ENCODE measurements around the gene PLRG1. TPM values are rescaled to one million over a fixed set of nuclear protein-coding genes. Genes with fewer than 3 reads are reported as not detected.

PLRG1 gene
- total and polyA plus RNA-seq, 5 donors from 2014 or later, result 39.6 to 85.2 (median 78.4) TPM

DNA sequence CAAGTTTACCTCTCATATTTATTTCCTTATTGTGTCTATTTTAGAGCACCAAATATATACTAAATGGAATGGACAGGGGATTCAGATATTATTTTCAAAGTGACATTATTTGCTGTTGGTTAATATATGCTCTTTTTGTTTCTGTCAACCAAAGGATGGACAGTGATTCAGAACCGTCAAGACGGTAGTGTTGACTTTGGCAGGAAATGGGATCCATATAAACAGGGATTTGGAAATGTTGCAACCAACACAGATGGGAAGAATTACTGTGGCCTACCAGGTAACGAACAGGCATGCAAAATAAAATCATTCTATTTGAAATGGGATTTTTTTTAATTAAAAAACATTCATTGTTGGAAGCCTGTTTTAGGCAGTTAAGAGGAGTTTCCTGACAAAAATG is 18.8 kb upstream of the PLRG1 start:
- Histone ChIP-seq H3K4me1 (ENCODE audit: control insufficient read depth, insufficient read depth, low read length, poor library complexity, severe bottlenecking) (no peaks in the 10 kb centered on the region), H3K27ac (ENCODE audit: insufficient read depth, low read length, poor library complexity, severe bottlenecking) (no peak overlapping the region), H3K4me3 (ENCODE audit: low read depth, low read length) (no peak overlapping the region), H3K9me3 (ENCODE audit: control insufficient read depth in 2 of 2, low read length in 2 of 2) (no peaks in the 10 kb centered on the region), H3K36me3 (ENCODE audit: control insufficient read depth, insufficient read depth, low read length) (no peaks in the 10 kb centered on the region), H3K27me3 (ENCODE audit: control insufficient read depth, insufficient read depth, low read length) (peaks cover 6% of the 10 kb centered on the region)
- H3K27me3 Mint-ChIP-seq, result peaks cover 15% of the 10 kb centered on the region
- no peak for ATAC-seq (ENCODE audit: low read depth in 2 of 2)
- no peak for DNase-seq
- H3K36me3 Mint-ChIP-seq, result no peaks in the 10 kb centered on the region
- H3K4me3 Mint-ChIP-seq, result no peak overlapping the region
- no peaks in the 10 kb centered on the region for H3K4me1 Mint-ChIP-seq
- H3K9me3 Mint-ChIP-seq, result peaks cover 0 to 2% (median 0%) of the 10 kb centered on the region in 7 donors
- no peak overlapping the region for H3K27ac Mint-ChIP-seq

DNA sequence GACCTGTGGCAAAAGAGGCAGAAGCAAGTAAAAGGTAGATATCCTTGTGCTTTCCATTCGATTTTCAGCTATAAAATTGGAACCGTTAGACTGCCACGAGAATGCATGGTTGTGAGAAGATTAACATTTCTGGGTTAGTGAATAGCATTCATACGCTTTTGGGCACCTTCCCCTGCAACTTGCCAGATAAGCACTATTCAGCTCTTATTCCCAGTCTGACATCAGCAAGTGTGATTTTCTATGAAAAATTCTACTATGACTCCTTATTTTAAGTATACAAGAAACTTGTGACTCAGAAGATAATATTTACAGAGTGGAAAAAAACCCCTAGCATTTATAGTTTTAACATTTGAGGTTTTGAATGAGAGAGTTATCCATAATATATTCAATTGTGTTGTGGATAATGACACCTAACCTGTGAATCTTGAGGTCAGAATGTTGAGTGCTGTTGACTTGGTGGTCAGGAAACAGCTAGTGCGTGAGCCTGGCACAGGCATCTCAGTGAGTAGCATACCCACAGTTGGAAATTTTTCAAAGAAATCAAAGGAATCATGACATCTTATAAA is 16.5 kb upstream of the PLRG1 start:
- Histone ChIP-seq H3K9me3 (ENCODE audit: control insufficient read depth in 2 of 2, low read length in 2 of 2) (no peaks in the 10 kb centered on the region), H3K27me3 (ENCODE audit: control insufficient read depth, insufficient read depth, low read length) (peaks cover 11% of the 10 kb centered on the region), H3K4me3 (ENCODE audit: low read depth, low read length) (no peak overlapping the region), H3K4me1 (ENCODE audit: control insufficient read depth, insufficient read depth, low read length, poor library complexity, severe bottlenecking) (no peaks in the 10 kb centered on the region), H3K27ac (ENCODE audit: insufficient read depth, low read length, poor library complexity, severe bottlenecking) (no peak overlapping the region), H3K36me3 (ENCODE audit: control insufficient read depth, insufficient read depth, low read length) (no peaks in the 10 kb centered on the region)
- DNase-seq, result no peak
- H3K27ac Mint-ChIP-seq, result no peak overlapping the region
- H3K9me3 Mint-ChIP-seq, result peaks cover 0 to under 1% (median 0%) of the 10 kb centered on the region in 7 donors
- no peaks in the 10 kb centered on the region for H3K36me3 Mint-ChIP-seq
- peaks cover 18% of the 10 kb centered on the region for H3K27me3 Mint-ChIP-seq
- ATAC-seq (ENCODE audit: low read depth in 2 of 2), result no peak
- no peaks in the 10 kb centered on the region for H3K4me1 Mint-ChIP-seq
- H3K4me3 Mint-ChIP-seq, result no peak overlapping the region

GRCh38 chr4:154565704-154566103 is 15.5 kb upstream of the PLRG1 start:
- no peak overlapping the region for H3K27ac ChIP-seq (ENCODE audit: insufficient read depth, low read length, poor library complexity, severe bottlenecking)
- H3K36me3 Mint-ChIP-seq, result no peaks in the 10 kb centered on the region
- H3K4me1 Mint-ChIP-seq, result no peaks in the 10 kb centered on the region
- H3K9me3 Mint-ChIP-seq, result no peaks in the 10 kb centered on the region
- ATAC-seq (ENCODE audit: low read depth in 2 of 2), result no peak
- peaks cover 18% of the 10 kb centered on the region for H3K27me3 Mint-ChIP-seq
- no peak overlapping the region for H3K4me3 Mint-ChIP-seq
- no peaks in the 10 kb centered on the region for H3K36me3 ChIP-seq (ENCODE audit: control insufficient read depth, insufficient read depth, low read length)
- H3K4me1 ChIP-seq (ENCODE audit: control insufficient read depth, insufficient read depth, low read length, poor library complexity, severe bottlenecking), result no peaks in the 10 kb centered on the region
- H3K27me3 ChIP-seq (ENCODE audit: control insufficient read depth, insufficient read depth, low read length), result peaks cover 15% of the 10 kb centered on the region
- no peak overlapping the region for H3K4me3 ChIP-seq (ENCODE audit: low read depth, low read length)
- no peak overlapping the region for H3K27ac Mint-ChIP-seq
- DNase-seq, result no peak
- no peaks in the 10 kb centered on the region for H3K9me3 ChIP-seq (ENCODE audit: control insufficient read depth in 2 of 2, low read length in 2 of 2)

DNA sequence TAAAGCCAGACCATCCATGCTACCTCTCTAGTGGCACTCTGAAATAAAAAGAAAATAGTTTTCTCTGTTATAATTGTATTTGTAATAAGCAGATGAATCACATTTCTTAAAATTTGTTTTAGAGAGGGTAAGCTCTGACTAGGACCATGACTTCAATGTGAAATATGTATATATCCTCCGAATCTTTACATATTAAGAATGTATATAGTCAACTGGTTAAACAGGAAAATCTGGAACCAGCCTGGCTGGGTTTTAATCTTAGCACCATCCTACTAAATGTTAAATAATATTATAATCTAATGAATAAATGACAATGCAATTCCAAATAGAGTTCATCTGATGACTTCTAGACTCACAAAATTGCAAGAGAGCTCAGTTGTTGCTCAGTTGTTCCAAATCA is 14.1 kb upstream of the PLRG1 start:
- Histone ChIP-seq H3K4me1 (ENCODE audit: control insufficient read depth, insufficient read depth, low read length, poor library complexity, severe bottlenecking) (no peaks in the 10 kb centered on the region), H3K27ac (ENCODE audit: insufficient read depth, low read length, poor library complexity, severe bottlenecking) (no peak overlapping the region), H3K36me3 (ENCODE audit: control insufficient read depth, insufficient read depth, low read length) (no peaks in the 10 kb centered on the region), H3K4me3 (ENCODE audit: low read depth, low read length) (no peak overlapping the region), H3K27me3 (ENCODE audit: control insufficient read depth, insufficient read depth, low read length) (peaks cover 15% of the 10 kb centered on the region), H3K9me3 (ENCODE audit: control insufficient read depth in 2 of 2, low read length in 2 of 2) (no peaks in the 10 kb centered on the region)
- peaks cover 27% of the 10 kb centered on the region for H3K27me3 Mint-ChIP-seq
- H3K4me3 Mint-ChIP-seq, result no peak overlapping the region
- H3K4me1 Mint-ChIP-seq, result peaks cover 0 to 6% (median 0%) of the 10 kb centered on the region in 4 donors
- no peaks in the 10 kb centered on the region for H3K9me3 Mint-ChIP-seq
- H3K27ac Mint-ChIP-seq, result no peak overlapping the region
- H3K36me3 Mint-ChIP-seq, result no peaks in the 10 kb centered on the region
- DNase-seq (no peak), ATAC-seq (ENCODE audit: low read depth in 2 of 2) (no peak)

DNA sequence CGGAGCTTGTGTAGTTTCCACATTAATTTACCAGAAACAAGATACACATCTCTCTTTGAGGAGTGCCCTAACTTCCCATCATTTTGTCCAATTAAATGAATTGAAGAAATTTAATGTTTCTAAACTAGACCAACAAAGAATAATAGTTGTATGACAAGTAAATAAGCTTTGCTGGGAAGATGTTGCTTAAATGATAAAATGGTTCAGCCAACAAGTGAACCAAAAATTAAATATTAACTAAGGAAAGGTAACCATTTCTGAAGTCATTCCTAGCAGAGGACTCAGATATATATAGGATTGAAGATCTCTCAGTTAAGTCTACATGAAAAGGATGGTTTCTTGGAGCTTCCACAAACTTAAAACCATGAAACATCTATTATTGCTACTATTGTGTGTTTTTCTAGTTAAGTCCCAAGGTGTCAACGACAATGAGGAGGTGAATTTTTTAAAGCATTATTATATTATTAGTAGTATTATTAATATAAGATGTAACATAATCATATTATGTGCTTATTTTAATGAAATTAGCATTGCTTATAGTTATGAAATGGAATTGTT is 12.6 kb upstream of the PLRG1 start, which contains the start of gene FGB:
Gene FGB (plus strand): TSS at position 315 of the 558 bp plus-strand sequence. CDS start 8 bp downstream, at position 323.
- H3K27me3 Mint-ChIP-seq, result peaks cover 36% of the 10 kb centered on the region
- no peaks in the 10 kb centered on the region for H3K4me1 ChIP-seq (ENCODE audit: control insufficient read depth, insufficient read depth, low read length, poor library complexity, severe bottlenecking)
- peaks cover 0 to 6% (median 0%) of the 10 kb centered on the region in 4 donors for H3K4me1 Mint-ChIP-seq
- H3K27ac ChIP-seq (ENCODE audit: insufficient read depth, low read length, poor library complexity, severe bottlenecking), result no peak within 1 kb of the TSS
- no peaks in the 10 kb centered on the region for H3K36me3 ChIP-seq (ENCODE audit: control insufficient read depth, insufficient read depth, low read length)
- no peak for DNase-seq
- no peak within 1 kb of the TSS for H3K4me3 ChIP-seq (ENCODE audit: low read depth, low read length)
- H3K36me3 Mint-ChIP-seq, result no peaks in the 10 kb centered on the region
- H3K27me3 ChIP-seq (ENCODE audit: control insufficient read depth, insufficient read depth, low read length), result peaks cover 14% of the 10 kb centered on the region
- no peaks in the 10 kb centered on the region for H3K9me3 ChIP-seq (ENCODE audit: control insufficient read depth in 2 of 2, low read length in 2 of 2)
- no peak within 1 kb of the TSS for H3K27ac Mint-ChIP-seq
- H3K4me3 Mint-ChIP-seq, result no peak within 1 kb of the TSS
- no peak for ATAC-seq (ENCODE audit: low read depth in 2 of 2)
- no peaks in the 10 kb centered on the region for H3K9me3 Mint-ChIP-seq

- peaks cover 9% of the 10 kb centered on the region for H3K27me3 ChIP-seq (ENCODE audit: control insufficient read depth, insufficient read depth, low read length)
- no peaks in the 10 kb centered on the region for H3K4me1 ChIP-seq (ENCODE audit: control insufficient read depth, insufficient read depth, low read length, poor library complexity, severe bottlenecking)
- Mint-ChIP-seq H3K36me3 (no peaks in the 10 kb centered on the region), H3K27me3 (peaks cover 21% of the 10 kb centered on the region), H3K4me3 (no peak overlapping the region), H3K27ac (no peak overlapping the region), H3K4me1 (peaks cover 0 to 6% (median 0%) of the 10 kb centered on the region in 4 donors), H3K9me3 (peaks cover 0 to 2% (median 0%) of the 10 kb centered on the region in 7 donors)
- ATAC-seq (ENCODE audit: low read depth in 2 of 2) (no peak), DNase-seq (no peak)
- no peak overlapping the region for H3K27ac ChIP-seq (ENCODE audit: insufficient read depth, low read length, poor library complexity, severe bottlenecking)
- no peak overlapping the region for H3K4me3 ChIP-seq (ENCODE audit: low read depth, low read length)
- H3K9me3 ChIP-seq (ENCODE audit: control insufficient read depth in 2 of 2, low read length in 2 of 2), result no peaks in the 10 kb centered on the region
- H3K36me3 ChIP-seq (ENCODE audit: control insufficient read depth, insufficient read depth, low read length), result no peaks in the 10 kb centered on the region
These were observed 10.6 kb upstream of the PLRG1 start for GRCh38 chr4:154560824-154561231.

- H3K4me3 Mint-ChIP-seq, result no peak overlapping the region
These were observed 10.2 kb upstream of the PLRG1 start for GRCh38 chr4:154560419-154560801.

More at GRCh38 chr4:154560419-154560801, 10.2 kb upstream of the PLRG1 start:
- Mint-ChIP-seq H3K27me3 (peaks cover 21% of the 10 kb centered on the region), H3K27ac (no peak overlapping the region), H3K36me3 (no peaks in the 10 kb centered on the region), H3K9me3 (peaks cover 0 to 2% (median 0%) of the 10 kb centered on the region in 7 donors), H3K4me1 (peaks cover 0 to 6% (median 0%) of the 10 kb centered on the region in 4 donors)
- no peak for DNase-seq
- ATAC-seq (ENCODE audit: low read depth in 2 of 2), result no peak
- no peaks in the 10 kb centered on the region for H3K4me1 ChIP-seq (ENCODE audit: control insufficient read depth, insufficient read depth, low read length, poor library complexity, severe bottlenecking)
- H3K36me3 ChIP-seq (ENCODE audit: control insufficient read depth, insufficient read depth, low read length), result no peaks in the 10 kb centered on the region
- H3K4me3 ChIP-seq (ENCODE audit: low read depth, low read length), result no peak overlapping the region
- H3K9me3 ChIP-seq (ENCODE audit: control insufficient read depth in 2 of 2, low read length in 2 of 2), result no peaks in the 10 kb centered on the region
- peaks cover 9% of the 10 kb centered on the region for H3K27me3 ChIP-seq (ENCODE audit: control insufficient read depth, insufficient read depth, low read length)
- H3K27ac ChIP-seq (ENCODE audit: insufficient read depth, low read length, poor library complexity, severe bottlenecking), result no peak overlapping the region

Measured in CD4-positive, CD25-positive, alpha-beta regulatory T cell (primary cell).